ENCODE measurements around the gene MUC5AC.

MUC5AC gene

GRCh38 chr11:1116104-1116503 lies 41.6 kb upstream of the MUC5AC start:
- TF ChIP-seq EZH2phosphoT487 (IDR thresholded peaks at IDR 0.05; ENCODE audit: low read depth) (no peak), CTCF (IDR thresholded peaks at IDR 0.05; ENCODE audit: low read depth, low read length) (no peak)
- H3K27ac ChIP-seq (ENCODE audit: low read length) = no peak overlapping the region
- no peak overlapping the region for H3K4me2 ChIP-seq (ENCODE audit: low read length)
- no peaks in the 10 kb centered on the region for H4K20me1 ChIP-seq (ENCODE audit: insufficient read depth, low read length)
- H3K79me2 ChIP-seq (ENCODE audit: low read length) = no peaks in the 10 kb centered on the region
- H3K4me3 ChIP-seq (ENCODE audit: low read length) = no peak overlapping the region
- no peaks in the 10 kb centered on the region for H3K9me3 ChIP-seq (ENCODE audit: insufficient read depth, low read length)
- no peaks in the 10 kb centered on the region for H3K36me3 ChIP-seq (replicated peaks; ENCODE audit: low read depth, low read length)
- H2AFZ ChIP-seq (ENCODE audit: low read depth, low read length) = no peak overlapping the region
- no peak overlapping the region for H3K9ac ChIP-seq (ENCODE audit: low read length)
- H3K4me1 ChIP-seq (ENCODE audit: low read length) = no peaks in the 10 kb centered on the region
- no peaks in the 10 kb centered on the region for H3K27me3 ChIP-seq (ENCODE audit: low read depth, low read length)

GRCh38 chr11:1116666-1117390 lies 40.9 kb upstream of the MUC5AC start:
- TF ChIP-seq CTCF (IDR thresholded peaks at IDR 0.05; ENCODE audit: low read depth, low read length) (no peak), EZH2phosphoT487 (IDR thresholded peaks at IDR 0.05; ENCODE audit: low read depth) (no peak)
- no peak overlapping the region for H3K4me3 ChIP-seq (ENCODE audit: low read length)
- H3K9ac ChIP-seq (ENCODE audit: low read length) = no peak overlapping the region
- H2AFZ ChIP-seq (ENCODE audit: low read depth, low read length) = no peak overlapping the region
- H3K27ac ChIP-seq (ENCODE audit: low read length) = no peak overlapping the region
- no peaks in the 10 kb centered on the region for H3K9me3 ChIP-seq (ENCODE audit: insufficient read depth, low read length)
- no peaks in the 10 kb centered on the region for H3K4me1 ChIP-seq (ENCODE audit: low read length)
- H3K4me2 ChIP-seq (ENCODE audit: low read length) = no peak overlapping the region
- H4K20me1 ChIP-seq (ENCODE audit: insufficient read depth, low read length) = no peaks in the 10 kb centered on the region
- H3K27me3 ChIP-seq (ENCODE audit: low read depth, low read length) = no peaks in the 10 kb centered on the region
- no peaks in the 10 kb centered on the region for H3K79me2 ChIP-seq (ENCODE audit: low read length)
- H3K36me3 ChIP-seq (replicated peaks; ENCODE audit: low read depth, low read length) = no peaks in the 10 kb centered on the region

GRCh38 chr11:1117992-1118391 lies 39.8 kb upstream of the MUC5AC start:
- Histone ChIP-seq H3K4me1 (ENCODE audit: low read length) (no peaks in the 10 kb centered on the region), H3K36me3 (replicated peaks; ENCODE audit: low read depth, low read length) (no peaks in the 10 kb centered on the region), H3K9ac (ENCODE audit: low read length) (no peak overlapping the region), H4K20me1 (ENCODE audit: insufficient read depth, low read length) (no peaks in the 10 kb centered on the region), H2AFZ (ENCODE audit: low read depth, low read length) (no peak overlapping the region), H3K4me3 (ENCODE audit: low read length) (no peak overlapping the region), H3K9me3 (ENCODE audit: insufficient read depth, low read length) (no peaks in the 10 kb centered on the region), H3K27ac (ENCODE audit: low read length) (no peak overlapping the region), H3K27me3 (ENCODE audit: low read depth, low read length) (no peaks in the 10 kb centered on the region), H3K4me2 (ENCODE audit: low read length) (no peak overlapping the region), H3K79me2 (ENCODE audit: low read length) (no peaks in the 10 kb centered on the region)
- TF ChIP-seq CTCF (IDR thresholded peaks at IDR 0.05; ENCODE audit: low read depth, low read length) = no peak

- no peaks in the 10 kb centered on the region for H3K79me2 ChIP-seq (ENCODE audit: low read length)
- H2AFZ ChIP-seq (ENCODE audit: low read depth, low read length) = no peak overlapping the region
- no peaks in the 10 kb centered on the region for H3K27me3 ChIP-seq (ENCODE audit: low read depth, low read length)
- no peak overlapping the region for H3K4me3 ChIP-seq (ENCODE audit: low read length)
- H3K9ac ChIP-seq (ENCODE audit: low read length) = no peak overlapping the region
- no peaks in the 10 kb centered on the region for H4K20me1 ChIP-seq (ENCODE audit: insufficient read depth, low read length)
- no peaks in the 10 kb centered on the region for H3K4me1 ChIP-seq (ENCODE audit: low read length)
- H3K27ac ChIP-seq (ENCODE audit: low read length) = no peak overlapping the region
- TF ChIP-seq EZH2phosphoT487 (IDR thresholded peaks at IDR 0.05; ENCODE audit: low read depth) (no peak), CTCF (IDR thresholded peaks at IDR 0.05; ENCODE audit: low read depth, low read length) (no peak)
- H3K36me3 ChIP-seq (replicated peaks; ENCODE audit: low read depth, low read length) = no peaks in the 10 kb centered on the region
- H3K4me2 ChIP-seq (ENCODE audit: low read length) = no peak overlapping the region
- H3K9me3 ChIP-seq (ENCODE audit: insufficient read depth, low read length) = no peaks in the 10 kb centered on the region
These were observed 38.8 kb upstream of the MUC5AC start for GRCh38 chr11:1118755-1119603.
